Measurements from ENCODE around the gene PPFIA2. TPM values are rescaled to one million over a fixed set of nuclear protein-coding genes. Genes with fewer than 3 reads are reported as not detected.

Gene PPFIA2
- total RNA-seq, 1 experiment from 2014 or later, result not detected

DNA sequence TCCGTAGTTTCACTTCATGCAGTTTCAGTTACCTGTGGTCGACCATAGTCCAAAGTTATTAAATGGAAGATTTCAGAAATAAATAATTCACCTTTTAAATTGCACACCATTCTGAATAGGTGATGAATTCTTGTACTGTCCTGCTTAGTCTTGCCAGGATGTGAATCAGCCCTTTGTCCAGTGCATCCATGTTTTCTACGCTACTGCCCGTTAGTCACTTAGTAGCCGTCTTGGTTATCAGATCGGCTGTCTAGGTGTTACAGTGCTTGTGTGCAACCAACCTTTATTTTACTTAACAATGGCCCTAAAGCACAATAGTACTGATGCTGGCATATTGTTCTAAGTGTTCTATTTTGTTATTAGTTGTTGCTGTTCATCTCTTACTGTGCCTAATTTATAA is 534.5 kb downstream of the PPFIA2 start:
- BruUV-seq (replicated peaks), result no TSS peak
- Histone ChIP-seq H3K4me1 (ENCODE audit: control insufficient read depth, insufficient read depth, low read length) (no peaks in the 10 kb centered on the region), H3K9me3 (ENCODE audit: control insufficient read depth, insufficient read depth, low read depth, low read length) (no peaks in the 10 kb centered on the region), H3K27ac (ENCODE audit: low read length) (no peak overlapping the region), H3K27me3 (ENCODE audit: control insufficient read depth, insufficient read depth, low read length) (no peaks in the 10 kb centered on the region), H3K36me3 (ENCODE audit: control insufficient read depth, insufficient read depth, low read length) (no peaks in the 10 kb centered on the region), H3K4me3 (ENCODE audit: low read depth in 2 of 2, low read length in 2 of 2) (no peak overlapping the region)
- intact Hi-C loops (cut with micrococcal nuclease; ENCODE audit: unreplicated experiment), result no loop called here
- ChIA-PET POLR2A (no interaction called here), CTCF (no interaction called here)
- no peak for DNase-seq (ENCODE audit: low read depth, low spot score)
- TF ChIP-seq TCF7L2 (IDR thresholded peaks at IDR 0.05; ENCODE audit: low read depth, low read length) (no peak), POLR2AphosphoS5 (IDR thresholded peaks at IDR 0.05; ENCODE audit: low read depth, low read length) (no peak), SIN3A (IDR thresholded peaks at IDR 0.05; ENCODE audit: borderline replicate concordance, insufficient read depth, low read depth, low read length) (no peak)
- TF ChIP-seq, protein P1, sequence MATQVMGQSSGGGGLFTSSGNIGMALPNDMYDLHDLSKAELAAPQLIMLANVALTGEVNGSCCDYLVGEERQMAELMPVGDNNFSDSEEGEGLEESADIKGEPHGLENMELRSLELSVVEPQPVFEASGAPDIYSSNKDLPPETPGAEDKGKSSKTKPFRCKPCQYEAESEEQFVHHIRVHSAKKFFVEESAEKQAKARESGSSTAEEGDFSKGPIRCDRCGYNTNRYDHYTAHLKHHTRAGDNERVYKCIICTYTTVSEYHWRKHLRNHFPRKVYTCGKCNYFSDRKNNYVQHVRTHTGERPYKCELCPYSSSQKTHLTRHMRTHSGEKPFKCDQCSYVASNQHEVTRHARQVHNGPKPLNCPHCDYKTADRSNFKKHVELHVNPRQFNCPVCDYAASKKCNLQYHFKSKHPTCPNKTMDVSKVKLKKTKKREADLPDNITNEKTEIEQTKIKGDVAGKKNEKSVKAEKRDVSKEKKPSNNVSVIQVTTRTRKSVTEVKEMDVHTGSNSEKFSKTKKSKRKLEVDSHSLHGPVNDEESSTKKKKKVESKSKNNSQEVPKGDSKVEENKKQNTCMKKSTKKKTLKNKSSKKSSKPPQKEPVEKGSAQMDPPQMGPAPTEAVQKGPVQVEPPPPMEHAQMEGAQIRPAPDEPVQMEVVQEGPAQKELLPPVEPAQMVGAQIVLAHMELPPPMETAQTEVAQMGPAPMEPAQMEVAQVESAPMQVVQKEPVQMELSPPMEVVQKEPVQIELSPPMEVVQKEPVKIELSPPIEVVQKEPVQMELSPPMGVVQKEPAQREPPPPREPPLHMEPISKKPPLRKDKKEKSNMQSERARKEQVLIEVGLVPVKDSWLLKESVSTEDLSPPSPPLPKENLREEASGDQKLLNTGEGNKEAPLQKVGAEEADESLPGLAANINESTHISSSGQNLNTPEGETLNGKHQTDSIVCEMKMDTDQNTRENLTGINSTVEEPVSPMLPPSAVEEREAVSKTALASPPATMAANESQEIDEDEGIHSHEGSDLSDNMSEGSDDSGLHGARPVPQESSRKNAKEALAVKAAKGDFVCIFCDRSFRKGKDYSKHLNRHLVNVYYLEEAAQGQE (IDR thresholded peaks at IDR 0.05; ENCODE audit: insufficient read depth in 1 of 2, low read depth in 2 of 2, low read length in 1 of 2), result no peak
- TF ChIP-seq, protein P2, sequence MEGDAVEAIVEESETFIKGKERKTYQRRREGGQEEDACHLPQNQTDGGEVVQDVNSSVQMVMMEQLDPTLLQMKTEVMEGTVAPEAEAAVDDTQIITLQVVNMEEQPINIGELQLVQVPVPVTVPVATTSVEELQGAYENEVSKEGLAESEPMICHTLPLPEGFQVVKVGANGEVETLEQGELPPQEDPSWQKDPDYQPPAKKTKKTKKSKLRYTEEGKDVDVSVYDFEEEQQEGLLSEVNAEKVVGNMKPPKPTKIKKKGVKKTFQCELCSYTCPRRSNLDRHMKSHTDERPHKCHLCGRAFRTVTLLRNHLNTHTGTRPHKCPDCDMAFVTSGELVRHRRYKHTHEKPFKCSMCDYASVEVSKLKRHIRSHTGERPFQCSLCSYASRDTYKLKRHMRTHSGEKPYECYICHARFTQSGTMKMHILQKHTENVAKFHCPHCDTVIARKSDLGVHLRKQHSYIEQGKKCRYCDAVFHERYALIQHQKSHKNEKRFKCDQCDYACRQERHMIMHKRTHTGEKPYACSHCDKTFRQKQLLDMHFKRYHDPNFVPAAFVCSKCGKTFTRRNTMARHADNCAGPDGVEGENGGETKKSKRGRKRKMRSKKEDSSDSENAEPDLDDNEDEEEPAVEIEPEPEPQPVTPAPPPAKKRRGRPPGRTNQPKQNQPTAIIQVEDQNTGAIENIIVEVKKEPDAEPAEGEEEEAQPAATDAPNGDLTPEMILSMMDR (IDR thresholded peaks at IDR 0.05), result no peak
- ATAC-seq, result no peak
- in situ Hi-C loops (cut with HindIII; ENCODE audit: low pct_unique_long_range_greater_than_20kb, low sequenced_read_pairs), result no loop called here

DNA sequence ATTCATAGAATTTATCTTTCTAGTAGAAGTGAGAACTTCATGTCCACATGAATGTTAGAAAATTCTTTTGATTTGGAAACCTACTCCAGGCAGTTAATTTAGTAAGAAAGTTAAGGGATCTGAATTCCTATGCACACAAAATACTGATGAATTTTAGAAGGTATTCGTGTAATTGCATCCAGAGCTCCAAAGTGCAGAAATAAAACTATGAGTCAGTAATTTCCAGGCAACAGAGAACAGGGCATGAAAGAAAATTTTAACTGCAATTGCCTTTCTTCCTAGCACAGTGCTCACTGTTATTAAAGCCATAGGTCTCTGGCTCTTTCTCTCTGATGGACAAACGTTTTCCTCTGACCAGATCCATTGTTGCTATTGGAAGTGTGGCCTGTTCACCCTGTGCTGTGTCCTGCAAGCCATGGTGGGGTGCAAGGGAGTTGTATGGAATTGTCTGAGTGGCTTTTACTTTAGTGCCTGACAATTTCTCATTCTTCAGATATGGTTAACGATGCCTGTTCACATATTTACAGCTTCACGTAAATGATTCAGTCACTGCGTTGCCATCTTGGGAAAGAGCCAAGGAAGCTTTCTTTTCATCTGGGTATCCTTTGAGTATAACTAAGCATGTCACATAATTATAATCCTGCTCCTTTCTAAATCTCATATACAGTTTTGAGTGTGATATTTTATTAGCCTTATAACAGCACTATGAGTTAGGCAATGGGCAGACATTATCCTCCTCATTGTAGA is 536.1 kb downstream of the PPFIA2 start:
- Histone ChIP-seq H3K27ac (ENCODE audit: low read length) (no peak overlapping the region), H3K27me3 (ENCODE audit: control insufficient read depth, insufficient read depth, low read length) (no peaks in the 10 kb centered on the region), H3K4me3 (ENCODE audit: low read depth in 2 of 2, low read length in 2 of 2) (no peak overlapping the region), H3K9me3 (ENCODE audit: control insufficient read depth, insufficient read depth, low read depth, low read length) (no peaks in the 10 kb centered on the region), H3K4me1 (ENCODE audit: control insufficient read depth, insufficient read depth, low read length) (no peaks in the 10 kb centered on the region), H3K36me3 (ENCODE audit: control insufficient read depth, insufficient read depth, low read length) (no peaks in the 10 kb centered on the region)
- intact Hi-C loops (cut with micrococcal nuclease; ENCODE audit: unreplicated experiment), result no loop called here
- CTCF ChIA-PET, result interaction anchor here (0.6 kb wide), 1 partner anchor 1486 kb away, joined by 3 read pairs; no protein-coding TSS in a partner anchor
- POLR2A ChIA-PET, result no interaction called here
- DNase-seq (ENCODE audit: low read depth, low spot score) (no peak), ATAC-seq (no peak)
- in situ Hi-C loops (cut with HindIII; ENCODE audit: low pct_unique_long_range_greater_than_20kb, low sequenced_read_pairs), result no loop called here
- BruUV-seq (replicated peaks), result no TSS peak
- TF ChIP-seq, protein P2 (IDR thresholded peaks at IDR 0.05), result no peak
- TF ChIP-seq, protein P1 (IDR thresholded peaks at IDR 0.05; ENCODE audit: insufficient read depth in 1 of 2, low read depth in 2 of 2, low read length in 1 of 2), result no peak
- TF ChIP-seq TCF7L2 (IDR thresholded peaks at IDR 0.05; ENCODE audit: low read depth, low read length) (no peak), POLR2AphosphoS5 (IDR thresholded peaks at IDR 0.05; ENCODE audit: low read depth, low read length) (no peak), SIN3A (IDR thresholded peaks at IDR 0.05; ENCODE audit: borderline replicate concordance, insufficient read depth, low read depth, low read length) (no peak)

Measured in Panc1 (cell line).